ENCODE results near the gene ITIH2. TPM values are rescaled to one million over a fixed set of nuclear protein-coding genes. Genes with fewer than 3 reads are reported as not detected.

ITIH2 gene
- total RNA-seq, 2 donors from 2014 or later = not detected

DNA sequence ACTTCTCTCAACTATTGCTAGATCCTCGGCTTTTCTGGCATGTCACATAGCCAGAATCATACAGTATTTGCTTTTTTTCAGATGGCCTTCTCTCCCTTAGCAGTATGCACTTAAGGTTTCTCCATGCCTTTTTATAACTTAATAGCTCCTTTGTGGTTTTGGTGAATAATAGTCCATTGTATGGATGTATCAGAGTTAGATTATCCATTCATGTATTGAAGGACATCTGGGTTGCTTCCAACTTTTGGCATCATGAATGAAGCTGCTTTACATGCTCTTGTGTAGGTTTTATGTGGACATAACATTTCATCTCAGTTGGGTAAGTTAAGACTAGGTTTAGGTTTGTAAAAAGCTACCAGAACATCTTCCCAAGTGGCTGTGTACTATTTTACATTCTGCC lies 89.4 kb downstream of the ITIH2 start:
- TF ChIP-seq, protein P1, sequence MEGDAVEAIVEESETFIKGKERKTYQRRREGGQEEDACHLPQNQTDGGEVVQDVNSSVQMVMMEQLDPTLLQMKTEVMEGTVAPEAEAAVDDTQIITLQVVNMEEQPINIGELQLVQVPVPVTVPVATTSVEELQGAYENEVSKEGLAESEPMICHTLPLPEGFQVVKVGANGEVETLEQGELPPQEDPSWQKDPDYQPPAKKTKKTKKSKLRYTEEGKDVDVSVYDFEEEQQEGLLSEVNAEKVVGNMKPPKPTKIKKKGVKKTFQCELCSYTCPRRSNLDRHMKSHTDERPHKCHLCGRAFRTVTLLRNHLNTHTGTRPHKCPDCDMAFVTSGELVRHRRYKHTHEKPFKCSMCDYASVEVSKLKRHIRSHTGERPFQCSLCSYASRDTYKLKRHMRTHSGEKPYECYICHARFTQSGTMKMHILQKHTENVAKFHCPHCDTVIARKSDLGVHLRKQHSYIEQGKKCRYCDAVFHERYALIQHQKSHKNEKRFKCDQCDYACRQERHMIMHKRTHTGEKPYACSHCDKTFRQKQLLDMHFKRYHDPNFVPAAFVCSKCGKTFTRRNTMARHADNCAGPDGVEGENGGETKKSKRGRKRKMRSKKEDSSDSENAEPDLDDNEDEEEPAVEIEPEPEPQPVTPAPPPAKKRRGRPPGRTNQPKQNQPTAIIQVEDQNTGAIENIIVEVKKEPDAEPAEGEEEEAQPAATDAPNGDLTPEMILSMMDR (IDR thresholded peaks at IDR 0.05) = no peak
- no peaks in the 10 kb centered on the region for H3K27me3 ChIP-seq (replicated peaks; ENCODE audit: insufficient read depth)
- no peaks in the 10 kb centered on the region for H3K9me3 ChIP-seq
- no peak for DNase-seq (ENCODE audit: low spot score)
- ATAC-seq (ENCODE audit: insufficient number of reproducible peaks, low FRiP score, low read depth) = no peak
- H3K27ac ChIP-seq = no peak overlapping the region
- no peaks in the 10 kb centered on the region for H3K36me3 ChIP-seq
- peaks cover 27 to 29% of the 10 kb centered on the region in 2 donors for H3K4me1 ChIP-seq (ENCODE audit: control insufficient read depth in 1 of 2, low read depth in 2 of 2)
- no peak overlapping the region for H3K4me3 ChIP-seq

DNA sequence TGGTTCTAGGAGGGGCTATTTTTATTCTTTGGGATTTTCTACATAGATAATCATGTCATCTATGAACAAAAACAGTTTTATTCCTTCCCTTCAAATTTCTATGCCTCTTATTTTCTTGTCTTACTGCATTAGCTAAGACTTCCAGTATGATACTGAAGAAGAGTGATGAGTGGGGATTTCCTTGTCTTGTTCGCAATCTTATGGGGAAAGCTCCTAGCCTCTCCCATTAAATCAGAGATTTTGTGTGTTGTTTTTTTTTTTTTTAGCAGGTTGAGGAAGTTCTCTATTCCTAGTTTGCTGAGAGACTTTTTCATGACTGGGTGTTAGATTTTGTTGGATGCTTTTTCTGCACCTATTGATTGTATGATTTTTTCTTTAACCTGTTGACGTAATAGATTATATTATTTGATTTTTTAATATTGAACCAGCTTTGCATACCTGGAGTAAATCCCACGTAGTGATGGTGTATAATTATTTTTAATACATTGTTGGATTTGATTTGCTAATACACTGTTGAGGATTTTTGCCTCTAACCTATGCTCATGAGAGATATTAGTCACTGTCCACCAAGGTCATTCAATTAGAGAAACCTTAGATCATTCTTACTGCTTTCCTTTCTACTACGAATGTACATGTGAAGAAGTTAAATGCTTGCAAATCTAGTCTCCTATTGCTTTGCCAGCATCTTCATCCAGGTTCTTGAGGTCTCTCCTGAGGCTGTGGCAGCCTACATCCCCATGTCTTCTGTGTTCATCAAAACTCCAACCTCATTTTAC lies 91.3 kb downstream of the ITIH2 start:
- H3K27ac ChIP-seq = no peak overlapping the region
- no peaks in the 10 kb centered on the region for H3K27me3 ChIP-seq (replicated peaks; ENCODE audit: insufficient read depth)
- no peaks in the 10 kb centered on the region for H3K9me3 ChIP-seq
- H3K4me1 ChIP-seq (ENCODE audit: control insufficient read depth in 1 of 2, low read depth in 2 of 2) = peaks cover 21 to 25% of the 10 kb centered on the region in 2 donors
- H3K36me3 ChIP-seq = peaks cover 11% of the 10 kb centered on the region
- no peak for DNase-seq (ENCODE audit: low spot score)
- TF ChIP-seq, protein P1 (IDR thresholded peaks at IDR 0.05) = no peak
- H3K4me3 ChIP-seq = no peak overlapping the region
- no peak for ATAC-seq (ENCODE audit: insufficient number of reproducible peaks, low FRiP score, low read depth)

DNA sequence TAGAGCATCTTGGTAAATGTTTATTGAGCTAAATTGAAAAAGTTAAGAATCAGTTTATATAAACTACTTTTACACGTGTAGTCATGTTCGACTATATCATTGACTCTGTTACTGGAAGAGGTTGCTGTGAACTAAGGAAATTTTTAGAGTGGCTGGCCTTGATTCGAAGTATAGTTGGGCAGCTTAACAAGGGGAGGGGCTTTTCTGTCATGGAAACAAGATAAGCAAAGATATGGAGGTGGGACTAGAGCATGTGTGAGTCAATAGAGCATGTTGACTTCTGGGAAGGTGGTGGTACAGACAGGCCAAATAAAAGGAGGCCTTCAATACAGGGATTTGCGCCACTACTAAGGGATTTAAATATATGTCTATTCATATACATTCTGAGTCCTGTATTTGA lies 92.5 kb downstream of the ITIH2 start:
- Histone ChIP-seq H3K36me3 (peaks cover 19% of the 10 kb centered on the region), H3K27ac (no peak overlapping the region), H3K4me1 (ENCODE audit: control insufficient read depth in 1 of 2, low read depth in 2 of 2) (peaks cover 13 to 15% of the 10 kb centered on the region in 2 donors), H3K9me3 (no peaks in the 10 kb centered on the region), H3K4me3 (no peak overlapping the region), H3K27me3 (replicated peaks; ENCODE audit: insufficient read depth) (no peaks in the 10 kb centered on the region)
- TF ChIP-seq, protein P1 (IDR thresholded peaks at IDR 0.05) = no peak
- DNase-seq (ENCODE audit: low spot score) (no peak), ATAC-seq (ENCODE audit: insufficient number of reproducible peaks, low FRiP score, low read depth) (no peak)

DNA sequence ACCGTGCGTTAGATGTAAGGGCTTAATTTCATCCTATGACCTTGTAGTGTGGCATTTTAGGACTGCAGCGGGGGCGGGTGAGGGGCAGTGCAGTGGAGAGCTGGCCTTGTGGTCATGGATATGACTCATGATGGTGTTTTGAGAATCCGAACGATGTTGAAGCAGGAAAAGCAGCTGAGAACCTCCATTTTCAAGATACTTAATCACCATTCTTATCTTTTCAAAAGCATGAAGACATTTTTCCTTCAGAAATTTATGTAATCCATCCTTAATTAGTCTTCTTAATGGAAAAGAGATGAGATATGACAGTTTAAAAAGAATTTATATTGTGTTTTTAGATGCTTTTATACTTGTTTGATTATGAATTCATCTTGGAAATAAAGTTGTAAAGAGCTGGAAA lies 94.5 kb downstream of the ITIH2 start:
- H3K27ac ChIP-seq = no peak overlapping the region
- no peak for ATAC-seq (ENCODE audit: insufficient number of reproducible peaks, low FRiP score, low read depth)
- H3K4me3 ChIP-seq = no peak overlapping the region
- peaks cover 23% of the 10 kb centered on the region for H3K36me3 ChIP-seq
- no peaks in the 10 kb centered on the region for H3K27me3 ChIP-seq (replicated peaks; ENCODE audit: insufficient read depth)
- peaks cover 13% of the 10 kb centered on the region in 2 donors for H3K4me1 ChIP-seq (ENCODE audit: control insufficient read depth in 1 of 2, low read depth in 2 of 2)
- TF ChIP-seq, protein P1 (IDR thresholded peaks at IDR 0.05) = no peak
- no peaks in the 10 kb centered on the region for H3K9me3 ChIP-seq
- no peak for DNase-seq (ENCODE audit: low spot score)

Other genes with a start within 250 kb of the ITIH2 start
- 10 to 100 TPM; 15.9 to 74.5 TPM for gene ITIH5, start 36.4 kb upstream of the ITIH2 start, total RNA-seq
- gene KIN, start 84.7 kb downstream of the ITIH2 start, total RNA-seq = 10 to 100 TPM in 1 of 2 donors, 1 to 10 TPM in 1; 2.8 to 14.6 TPM
- gene ATP5F1C, start 84.9 kb downstream of the ITIH2 start, total RNA-seq = 100 to 1,000 TPM; 128 to 168 TPM
- 1 to 10 TPM; 7.2 to 8.2 TPM for gene TAF3, start 115.2 kb downstream of the ITIH2 start, total RNA-seq